Cardiac muscle cell (in vitro differentiated cells and primary cell): ENCODE data around the gene PIK3CA. TPM values are rescaled to one million over a fixed set of nuclear protein-coding genes. Genes with fewer than 3 reads are reported as not detected.

Source experiments
- DNase-seq, 2 donors: peaks; one replicate each; pipeline versions ENCODE4 v3.0.0 to v3.0.0-alpha.2; 2010 to 2017; ENCODE audit warnings: low read depth in 1 of 2, low spot score in 1 of 2
- H3K27ac ChIP-seq: fragments of 200-600 bp; sonication (generic); 2 replicates; pipeline ENCODE4 v1.5.1; 2016
- H3K27me3 ChIP-seq: fragments of 200-600 bp; sonication (generic); 2 replicates; pipeline ENCODE4 v1.6.0; 2016; ENCODE audit warnings: control low read depth
- H3K36me3 ChIP-seq: fragments of 200-600 bp; sonication (generic); 2 replicates; pipeline ENCODE4 v1.5.1; 2016; ENCODE audit warnings: control low read depth
- H3K4me1 ChIP-seq: fragments of 200-600 bp; sonication (generic); 2 replicates; pipeline ENCODE4 v1.8.1; 2017; ENCODE audit warnings: low read depth, mild to moderate bottlenecking, mixed run types
- H3K4me3 ChIP-seq: fragments of 200-600 bp; sonication (generic); 2 replicates; pipeline ENCODE4 v1.5.1; 2016; ENCODE audit warnings: mild to moderate bottlenecking
- H3K9me3 ChIP-seq: fragments of 200-600 bp; sonication (generic); 2 replicates; pipeline ENCODE4 v1.5.1; 2017; ENCODE audit warnings: low read depth, mild to moderate bottlenecking, control low read depth
- polyA plus RNA-seq: library from polyadenylated mRNA; unstranded; fragments of >200 nt; fragmentation: Nextera tagmentation; extraction: Ambion mirVana; gene quantifications from 2 replicates; pipeline ENCODE4 v1.2.1, GENCODE V29; 2016
- total RNA-seq: library from RNA; depleted of rRNA; stranded (reverse); fragments of >200 nt; gene quantifications from 2 replicates; pipeline ENCODE4 v1.2.3, GENCODE V29; 2016
- TF ChIP-seq, protein P1 (sequence below): IDR thresholded peaks from 2 replicates; pipeline ENCODE4 v1.5.1; 2012; ENCODE audit warnings: low read depth, mild to moderate bottlenecking, low read length

PIK3CA gene
- total and polyA plus RNA-seq, 2 experiments from 2014 or later: 6.1 to 13.0 TPM

DNA sequence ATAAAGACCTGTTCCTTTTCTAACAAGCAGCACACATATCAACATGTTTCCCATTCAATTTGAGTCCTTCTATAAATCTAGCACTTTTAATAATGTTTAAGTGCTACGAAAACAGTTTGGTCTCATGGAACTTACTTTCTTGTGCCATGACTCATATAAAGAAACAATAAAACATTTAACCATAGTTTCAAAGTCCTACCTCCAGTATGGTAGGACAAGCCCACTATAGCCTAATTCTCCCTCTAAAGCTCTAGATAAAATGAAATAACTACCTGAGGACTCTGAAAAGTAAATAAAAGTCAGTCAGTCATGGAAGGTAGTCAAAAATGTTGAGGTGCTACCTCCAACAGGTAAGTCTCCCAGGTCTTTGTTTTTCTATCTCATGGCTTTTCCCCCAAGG is 12.0 kb upstream of the PIK3CA start:
- no peak overlapping the region for H3K27ac ChIP-seq
- no peak for DNase-seq
- H3K9me3 ChIP-seq: no peaks in the 10 kb centered on the region
- H3K36me3 ChIP-seq: no peaks in the 10 kb centered on the region
- H3K4me1 ChIP-seq: no peaks in the 10 kb centered on the region
- TF ChIP-seq, protein P1, sequence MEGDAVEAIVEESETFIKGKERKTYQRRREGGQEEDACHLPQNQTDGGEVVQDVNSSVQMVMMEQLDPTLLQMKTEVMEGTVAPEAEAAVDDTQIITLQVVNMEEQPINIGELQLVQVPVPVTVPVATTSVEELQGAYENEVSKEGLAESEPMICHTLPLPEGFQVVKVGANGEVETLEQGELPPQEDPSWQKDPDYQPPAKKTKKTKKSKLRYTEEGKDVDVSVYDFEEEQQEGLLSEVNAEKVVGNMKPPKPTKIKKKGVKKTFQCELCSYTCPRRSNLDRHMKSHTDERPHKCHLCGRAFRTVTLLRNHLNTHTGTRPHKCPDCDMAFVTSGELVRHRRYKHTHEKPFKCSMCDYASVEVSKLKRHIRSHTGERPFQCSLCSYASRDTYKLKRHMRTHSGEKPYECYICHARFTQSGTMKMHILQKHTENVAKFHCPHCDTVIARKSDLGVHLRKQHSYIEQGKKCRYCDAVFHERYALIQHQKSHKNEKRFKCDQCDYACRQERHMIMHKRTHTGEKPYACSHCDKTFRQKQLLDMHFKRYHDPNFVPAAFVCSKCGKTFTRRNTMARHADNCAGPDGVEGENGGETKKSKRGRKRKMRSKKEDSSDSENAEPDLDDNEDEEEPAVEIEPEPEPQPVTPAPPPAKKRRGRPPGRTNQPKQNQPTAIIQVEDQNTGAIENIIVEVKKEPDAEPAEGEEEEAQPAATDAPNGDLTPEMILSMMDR: no peak
- H3K4me3 ChIP-seq: no peak overlapping the region
- H3K27me3 ChIP-seq: no peaks in the 10 kb centered on the region

DNA sequence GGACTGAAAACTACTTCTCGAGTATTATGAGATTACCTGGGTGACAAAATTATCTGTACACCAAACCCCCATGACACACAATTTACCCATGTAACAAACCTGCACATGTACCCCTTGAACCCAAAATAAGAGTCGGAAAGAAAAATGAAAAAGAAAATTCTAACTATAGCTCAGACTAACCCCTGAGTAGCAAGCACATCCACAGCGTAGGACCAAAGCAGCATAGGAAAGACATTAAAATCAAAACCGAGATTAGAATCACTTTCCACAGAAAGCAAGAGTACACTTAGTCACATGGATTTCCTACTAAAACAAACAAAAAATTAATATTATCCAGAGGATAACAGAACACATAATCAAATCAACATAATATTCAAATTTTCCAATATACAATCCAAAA is 6.3 kb upstream of the PIK3CA start:
- TF ChIP-seq, protein P1: no peak
- H3K36me3 ChIP-seq: no peaks in the 10 kb centered on the region
- no peaks in the 10 kb centered on the region for H3K9me3 ChIP-seq
- H3K4me3 ChIP-seq: no peak overlapping the region
- no peaks in the 10 kb centered on the region for H3K27me3 ChIP-seq
- H3K27ac ChIP-seq: no peak overlapping the region
- no peak for DNase-seq
- peaks cover 3% of the 10 kb centered on the region for H3K4me1 ChIP-seq

DNA sequence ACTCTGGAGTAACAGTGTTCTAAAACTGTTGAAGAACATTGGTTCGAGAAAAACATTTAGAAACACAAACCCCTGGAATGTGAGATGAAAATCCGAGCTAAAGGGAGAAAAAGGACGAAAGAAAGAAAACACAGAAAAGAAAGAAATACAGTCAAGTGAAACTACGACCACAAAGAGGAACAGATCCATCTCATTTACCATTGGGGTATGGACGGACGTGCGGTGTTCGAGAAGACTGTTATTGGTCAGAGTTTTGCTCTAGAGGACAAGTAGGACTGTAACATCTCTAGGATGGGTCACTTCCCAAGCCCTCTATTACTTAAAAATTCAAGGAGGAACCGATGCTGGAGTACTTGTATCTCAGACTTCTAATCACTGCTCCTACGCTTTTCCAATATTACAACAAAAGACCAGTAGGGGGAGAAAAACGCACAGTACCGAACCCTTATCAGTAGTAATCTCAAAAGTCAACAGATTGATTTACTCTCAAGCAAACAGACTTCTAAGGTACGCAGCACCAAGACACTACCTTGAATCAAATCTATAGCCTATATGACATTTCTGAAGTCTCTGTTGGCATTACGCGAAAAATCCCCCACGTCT is 1.1 kb upstream of the PIK3CA start:
- Histone ChIP-seq H3K4me3 (peak overlapping the region; percentile 85), H3K9me3 (no peaks in the 10 kb centered on the region), H3K27ac (peak overlapping the region; percentile 97), H3K4me1 (peaks cover 15% of the 10 kb centered on the region), H3K36me3 (no peaks in the 10 kb centered on the region), H3K27me3 (no peaks in the 10 kb centered on the region)
- DNase-seq: peak; percentile 67 to 73
- TF ChIP-seq, protein P1: peak; percentile 64

DNA sequence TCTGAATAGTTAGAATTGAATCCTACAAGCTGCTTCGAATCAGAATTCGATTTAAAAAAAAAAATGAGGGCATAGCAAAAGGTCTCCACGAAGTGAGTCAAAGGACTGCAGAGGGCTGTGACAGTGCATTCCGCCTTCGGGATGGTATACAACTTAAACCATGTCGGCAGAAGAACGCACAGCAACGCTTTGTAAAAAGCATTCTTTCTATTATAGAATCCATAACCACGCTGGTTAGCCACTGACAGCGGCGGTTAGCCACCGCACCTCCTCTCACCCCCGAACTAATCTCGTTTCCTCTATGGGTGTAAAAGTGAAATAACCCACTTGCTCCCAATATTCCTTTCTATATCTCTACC is 664 bp upstream of the PIK3CA start:
- TF ChIP-seq, protein P1: no peak
- peaks cover 15% of the 10 kb centered on the region for H3K4me1 ChIP-seq
- no peaks in the 10 kb centered on the region for H3K27me3 ChIP-seq
- peak overlapping the region; percentile 97 for H3K27ac ChIP-seq
- H3K9me3 ChIP-seq: no peaks in the 10 kb centered on the region
- H3K4me3 ChIP-seq: peak overlapping the region; percentile 85
- no peaks in the 10 kb centered on the region for H3K36me3 ChIP-seq
- DNase-seq: no peak

GRCh38 chr3:179148616-179149405 is 654 bp downstream of the PIK3CA start:
- Histone ChIP-seq H3K36me3 (no peaks in the 10 kb centered on the region), H3K27me3 (no peaks in the 10 kb centered on the region), H3K4me1 (peaks cover 15% of the 10 kb centered on the region), H3K4me3 (peak overlapping the region; percentile 85), H3K9me3 (no peaks in the 10 kb centered on the region), H3K27ac (peak overlapping the region; percentile 97)
- TF ChIP-seq, protein P1: no peak
- peak; percentile 58 to 74 for DNase-seq
